ENCODE data around the gene KLHL26. TPM values are rescaled to one million over a fixed set of nuclear protein-coding genes. Genes with fewer than 3 reads are reported as not detected.
A peak's percentile ranks its signal among the peaks of the same experiment; 100 is the strongest.

Gene KLHL26
- total and polyA plus RNA-seq, 8 donors, result 1.2 to 45.1 (median 4.1) TPM

DNA sequence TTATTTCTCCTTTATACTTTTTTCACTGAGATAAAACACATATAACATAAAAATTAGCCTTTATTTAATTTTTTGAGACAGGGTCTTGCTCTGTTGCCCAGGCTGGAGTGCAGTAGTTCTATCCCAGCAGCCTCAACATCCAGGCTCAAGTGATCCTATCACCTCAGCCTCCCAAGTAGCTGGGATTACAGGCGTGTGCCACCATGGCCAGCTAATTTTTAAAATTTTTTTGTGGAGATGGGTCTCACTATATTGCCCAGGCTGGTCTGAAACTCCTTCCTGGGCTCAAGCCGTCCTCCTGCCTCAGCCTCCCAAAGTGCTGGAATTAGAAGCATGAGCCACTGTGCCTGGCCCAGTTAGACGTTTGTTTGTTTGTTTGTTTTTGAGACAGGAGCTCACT, 75.1 kb downstream of the KLHL26 start:
- peaks cover 0 to 9% (median 0%) of the 10 kb centered on the region in 4 donors for H3K36me3 ChIP-seq
- WGBS, 5 donors, result 81 to 92% (median 87%) methylated on average over 3 of the region's 3 CpGs
- peaks cover 11 to 54% (median 26%) of the 10 kb centered on the region in 4 donors for H3K4me1 ChIP-seq
- no peaks in the 10 kb centered on the region for H3K27me3 ChIP-seq
- TF ChIP-seq, protein P1, sequence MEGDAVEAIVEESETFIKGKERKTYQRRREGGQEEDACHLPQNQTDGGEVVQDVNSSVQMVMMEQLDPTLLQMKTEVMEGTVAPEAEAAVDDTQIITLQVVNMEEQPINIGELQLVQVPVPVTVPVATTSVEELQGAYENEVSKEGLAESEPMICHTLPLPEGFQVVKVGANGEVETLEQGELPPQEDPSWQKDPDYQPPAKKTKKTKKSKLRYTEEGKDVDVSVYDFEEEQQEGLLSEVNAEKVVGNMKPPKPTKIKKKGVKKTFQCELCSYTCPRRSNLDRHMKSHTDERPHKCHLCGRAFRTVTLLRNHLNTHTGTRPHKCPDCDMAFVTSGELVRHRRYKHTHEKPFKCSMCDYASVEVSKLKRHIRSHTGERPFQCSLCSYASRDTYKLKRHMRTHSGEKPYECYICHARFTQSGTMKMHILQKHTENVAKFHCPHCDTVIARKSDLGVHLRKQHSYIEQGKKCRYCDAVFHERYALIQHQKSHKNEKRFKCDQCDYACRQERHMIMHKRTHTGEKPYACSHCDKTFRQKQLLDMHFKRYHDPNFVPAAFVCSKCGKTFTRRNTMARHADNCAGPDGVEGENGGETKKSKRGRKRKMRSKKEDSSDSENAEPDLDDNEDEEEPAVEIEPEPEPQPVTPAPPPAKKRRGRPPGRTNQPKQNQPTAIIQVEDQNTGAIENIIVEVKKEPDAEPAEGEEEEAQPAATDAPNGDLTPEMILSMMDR (IDR thresholded peaks at IDR 0.05), result no peak
- no peak for TF ChIP-seq POLR2A (IDR thresholded peaks at IDR 0.05)
- TF ChIP-seq POLR2AphosphoS5 (IDR thresholded peaks at IDR 0.05), result no peak
- TF ChIP-seq EP300 (IDR thresholded peaks at IDR 0.05), result no peak
- H3K27ac ChIP-seq, result peak overlapping the region in 3 of 5 donors; percentile 23 to 68 (median 52)
- no peak for DNase-seq
- H3K9me3 ChIP-seq, result no peaks in the 10 kb centered on the region
- intact Hi-C loops (cut with DNase I; ENCODE audit: low total_unique reads), result no loop called here
- H3K4me3 ChIP-seq, result no peak overlapping the region

DNA sequence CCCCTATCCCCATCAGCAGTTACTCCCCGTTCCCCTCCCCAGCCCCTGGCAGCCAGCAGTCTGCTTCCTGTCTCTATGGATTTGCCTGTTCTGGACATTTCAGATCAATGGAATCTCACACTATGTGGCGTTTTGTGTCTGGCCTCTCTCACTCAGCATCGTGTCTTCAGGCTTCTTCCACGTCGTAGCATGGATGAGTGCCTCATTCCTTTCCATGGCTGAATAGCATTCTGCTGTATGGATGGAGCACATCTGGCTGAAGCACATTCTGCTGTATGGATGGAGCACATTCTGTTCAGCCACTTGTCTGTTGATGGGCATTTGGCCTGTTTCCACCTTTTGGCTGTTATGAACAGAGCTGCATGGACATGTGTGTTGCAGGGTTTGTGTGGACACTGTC, 76.2 kb downstream of the KLHL26 start:
- Histone ChIP-seq H3K36me3 (peaks cover 0 to 9% (median 0%) of the 10 kb centered on the region in 4 donors), H3K4me3 (no peak overlapping the region), H3K27me3 (no peaks in the 10 kb centered on the region), H3K4me1 (peaks cover 11 to 60% (median 26%) of the 10 kb centered on the region in 4 donors), H3K27ac (peak overlapping the region in 2 of 5 donors; percentile 52 to 68), H3K9me3 (no peaks in the 10 kb centered on the region)
- DNase-seq, result peak in 1 of 2 donors; percentile 66
- TF ChIP-seq POLR2AphosphoS5 (IDR thresholded peaks at IDR 0.05), result no peak
- TF ChIP-seq POLR2A (IDR thresholded peaks at IDR 0.05), result no peak
- TF ChIP-seq, protein P1 (IDR thresholded peaks at IDR 0.05), result no peak
- no peak for TF ChIP-seq EP300 (IDR thresholded peaks at IDR 0.05)
- 69 to 86% (median 79%) methylated on average over 5 of the region's 5 CpGs for whole genome bisulfite sequencing, 5 donors
- intact Hi-C loops (cut with DNase I; ENCODE audit: low total_unique reads), result no loop called here

DNA sequence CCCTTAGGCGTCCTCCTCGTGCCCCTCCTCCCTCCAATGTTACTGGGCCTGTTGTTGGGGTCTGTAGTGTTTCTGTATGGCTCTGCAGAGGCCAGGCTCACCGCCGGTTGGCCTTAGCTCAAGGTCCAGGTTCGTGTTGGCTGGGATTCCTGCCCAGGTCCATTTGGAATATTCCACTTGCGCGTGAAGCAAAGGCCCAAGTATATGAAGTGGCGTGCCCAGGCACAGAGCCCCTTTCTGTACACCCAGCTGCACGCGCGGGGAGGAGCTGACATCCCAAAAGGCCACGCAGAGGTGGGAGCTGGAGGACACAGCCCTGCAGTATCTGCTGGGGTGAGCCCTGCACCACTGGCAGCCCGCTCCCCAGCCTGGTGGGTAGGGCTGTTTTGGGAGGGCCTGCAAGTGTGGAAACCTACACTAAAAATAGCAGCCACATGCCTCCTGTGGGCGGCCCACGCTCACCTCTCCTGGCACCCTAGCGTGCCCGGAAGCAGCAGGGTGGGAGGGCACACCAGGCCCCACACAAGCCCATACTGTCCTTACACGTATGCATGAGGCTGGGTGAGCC, 76.8 kb downstream of the KLHL26 start:
- Histone ChIP-seq H3K9me3 (no peaks in the 10 kb centered on the region), H3K4me3 (no peak overlapping the region), H3K27ac (peak overlapping the region in 1 of 5 donors; percentile 13), H3K36me3 (peaks cover 0 to 9% (median 0%) of the 10 kb centered on the region in 4 donors), H3K4me1 (peaks cover 8 to 53% (median 24%) of the 10 kb centered on the region in 4 donors), H3K27me3 (no peaks in the 10 kb centered on the region)
- WGBS, 5 donors, result 83 to 93% (median 92%) methylated on average over 12 to 18 of the region's 18 CpGs
- no peak for DNase-seq
- TF ChIP-seq, protein P1 (IDR thresholded peaks at IDR 0.05), result no peak
- TF ChIP-seq EP300 (IDR thresholded peaks at IDR 0.05), result no peak
- intact Hi-C loops (cut with DNase I; ENCODE audit: low total_unique reads), result no loop called here

DNA sequence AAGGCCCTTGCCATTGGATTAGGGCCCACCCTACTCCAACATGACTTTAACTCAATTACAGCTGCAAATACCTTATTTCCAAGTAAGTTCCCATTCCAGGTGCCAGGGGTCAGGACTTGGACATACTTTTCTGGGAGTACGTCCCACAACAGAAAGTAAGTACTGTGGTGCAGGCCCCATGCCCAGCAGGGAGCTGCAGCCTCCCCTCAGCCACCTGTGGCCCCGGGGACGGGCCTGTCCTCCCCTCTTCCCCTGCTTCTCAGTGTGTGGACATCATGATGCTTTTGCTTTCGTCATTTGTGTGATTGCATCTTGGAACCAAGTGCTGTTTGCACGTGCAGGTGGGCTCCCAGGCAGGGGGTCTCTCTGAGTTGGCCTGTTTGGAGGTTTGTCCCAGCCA, 78.6 kb downstream of the KLHL26 start:
- intact Hi-C loops (cut with DNase I; ENCODE audit: low total_unique reads), result no loop called here
- WGBS, 5 donors, result 75 to 88% (median 83%) methylated on average over 5 of the region's 5 CpGs

More for the DNA sequence above, 78.6 kb downstream of the KLHL26 start:
- H3K27me3 ChIP-seq, result no peaks in the 10 kb centered on the region
- no peak overlapping the region for H3K4me3 ChIP-seq
- peaks cover 0 to 9% (median 0%) of the 10 kb centered on the region in 4 donors for H3K36me3 ChIP-seq
- no peak overlapping the region for H3K27ac ChIP-seq
- no peaks in the 10 kb centered on the region for H3K9me3 ChIP-seq
- TF ChIP-seq, protein P1 (IDR thresholded peaks at IDR 0.05), result no peak
- TF ChIP-seq POLR2AphosphoS5 (IDR thresholded peaks at IDR 0.05), result no peak
- no peak for TF ChIP-seq EP300 (IDR thresholded peaks at IDR 0.05)
- no peak for TF ChIP-seq POLR2A (IDR thresholded peaks at IDR 0.05)
- no peak for DNase-seq
- peaks cover 0 to 35% (median 15%) of the 10 kb centered on the region in 4 donors for H3K4me1 ChIP-seq
